ENCODE results near the gene GFI1B. TPM values are rescaled to one million over a fixed set of nuclear protein-coding genes. Genes with fewer than 3 reads are reported as not detected.
A peak's percentile ranks its signal among the peaks of the same experiment; 100 is the strongest.

Gene GFI1B
- total RNA-seq, 2 experiments from 2014 or later: not detected

DNA sequence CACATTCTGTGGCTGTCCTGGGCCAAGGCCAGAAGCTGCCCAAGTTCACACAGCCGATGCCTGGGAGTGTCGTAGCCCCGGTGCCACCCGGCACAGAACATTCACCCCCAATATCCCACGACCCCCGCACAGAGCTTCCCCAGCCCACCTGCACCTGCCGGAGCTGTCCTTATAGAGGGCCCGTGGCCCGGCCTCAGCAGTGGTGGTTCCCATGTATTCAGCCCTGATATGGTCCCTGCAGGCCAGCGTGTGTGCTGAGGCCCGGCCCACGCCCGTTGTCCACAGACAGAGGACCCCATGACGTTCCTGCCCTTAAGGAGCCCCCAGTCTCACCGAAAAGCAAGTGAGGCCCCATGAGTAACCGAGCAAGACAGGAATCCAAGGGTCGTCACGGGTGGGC, 5.3 kb upstream of the GFI1B start:
- no peak for DNase-seq
- no peaks in the 10 kb centered on the region for H3K9me3 Mint-ChIP-seq (ENCODE audit: insufficient read depth)

DNA sequence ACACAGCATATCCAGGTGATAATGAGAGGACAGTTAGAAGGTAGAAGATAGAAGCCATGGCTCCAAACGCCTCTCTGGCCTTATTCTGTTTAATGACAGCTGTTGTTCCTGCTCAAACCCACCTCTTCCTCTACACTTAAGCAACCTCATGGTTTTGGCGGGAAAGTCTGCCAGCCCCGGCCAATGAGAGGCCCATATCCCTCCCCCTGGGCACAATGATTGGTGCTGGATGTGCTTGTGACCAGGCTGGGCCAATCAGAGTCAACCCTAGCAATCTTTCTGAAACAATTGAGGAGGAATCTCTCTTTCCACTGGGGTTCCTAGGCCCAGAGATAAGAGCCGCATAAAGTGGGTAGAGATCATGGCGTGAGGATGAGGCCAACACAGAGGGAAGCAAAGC, 4.8 kb upstream of the GFI1B start:
- POLR2A ChIA-PET: no interaction called here
- H3K9me3 Mint-ChIP-seq (ENCODE audit: insufficient read depth): no peaks in the 10 kb centered on the region
- DNase-seq (peak; percentile 27), ATAC-seq (no peak)
- H3K27me3 Mint-ChIP-seq (ENCODE audit: low read depth): peaks cover 17% of the 10 kb centered on the region
- no peaks in the 10 kb centered on the region for H3K36me3 Mint-ChIP-seq (ENCODE audit: low read depth)
- peaks cover 10% of the 10 kb centered on the region for H3K4me1 Mint-ChIP-seq (ENCODE audit: low read depth)
- H3K27ac Mint-ChIP-seq: no peak overlapping the region
- CTCF ChIA-PET: interaction anchor here (1.2 to 2.4 kb wide), 5 partner anchors 29 to 125 kb away, joined by 3 to 12 read pairs (median 4); no protein-coding TSS in a partner anchor
- H3K4me3 Mint-ChIP-seq: no peak overlapping the region

More for the DNA sequence above, 5.3 kb upstream of the GFI1B start:
- POLR2A ChIA-PET: no interaction called here
- CTCF ChIA-PET: interaction anchor here (1.1 to 2.4 kb wide), 5 partner anchors 28 to 552 kb away, joined by 3 to 12 read pairs (median 4); no protein-coding TSS in a partner anchor
- no peak overlapping the region for H3K27ac Mint-ChIP-seq
- ATAC-seq: no peak
- no peak overlapping the region for H3K4me3 Mint-ChIP-seq
- peaks cover 7% of the 10 kb centered on the region for H3K4me1 Mint-ChIP-seq (ENCODE audit: low read depth)
- no peaks in the 10 kb centered on the region for H3K36me3 Mint-ChIP-seq (ENCODE audit: low read depth)
- H3K27me3 Mint-ChIP-seq (ENCODE audit: low read depth): peaks cover 13% of the 10 kb centered on the region

DNA sequence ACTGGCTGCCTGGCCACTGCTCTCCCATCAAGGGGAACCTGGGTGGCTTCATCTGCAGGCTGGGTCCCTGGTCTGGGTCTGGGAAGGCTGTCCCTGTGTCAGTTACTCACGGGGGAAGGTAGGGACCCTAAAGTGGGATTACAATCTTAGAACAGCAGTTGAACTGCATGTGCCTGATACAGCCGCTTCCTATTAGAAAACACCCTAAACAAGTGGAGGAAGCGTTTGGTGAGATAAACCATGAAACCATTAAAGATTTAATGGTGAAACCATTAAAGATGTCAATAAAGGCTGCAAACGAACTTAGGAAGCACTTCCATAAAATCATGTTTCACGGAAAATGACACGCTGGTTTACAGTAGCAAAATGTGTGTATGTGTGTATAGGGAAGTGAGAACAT, 2.5 kb upstream of the GFI1B start:
- ChIA-PET POLR2A (no interaction called here), CTCF (interaction anchor here (2.1 to 2.2 kb wide), 2 partner anchors 46 to 74 kb away, joined by 6 to 8 read pairs; no protein-coding TSS in a partner anchor)
- H3K27me3 Mint-ChIP-seq (ENCODE audit: low read depth): peaks cover 34% of the 10 kb centered on the region
- no peak overlapping the region for H3K4me3 Mint-ChIP-seq
- H3K4me1 Mint-ChIP-seq (ENCODE audit: low read depth): peaks cover 10% of the 10 kb centered on the region
- H3K27ac Mint-ChIP-seq: no peak overlapping the region
- ATAC-seq: no peak
- DNase-seq: no peak
- H3K36me3 Mint-ChIP-seq (ENCODE audit: low read depth): no peaks in the 10 kb centered on the region
- H3K9me3 Mint-ChIP-seq (ENCODE audit: insufficient read depth): no peaks in the 10 kb centered on the region

DNA sequence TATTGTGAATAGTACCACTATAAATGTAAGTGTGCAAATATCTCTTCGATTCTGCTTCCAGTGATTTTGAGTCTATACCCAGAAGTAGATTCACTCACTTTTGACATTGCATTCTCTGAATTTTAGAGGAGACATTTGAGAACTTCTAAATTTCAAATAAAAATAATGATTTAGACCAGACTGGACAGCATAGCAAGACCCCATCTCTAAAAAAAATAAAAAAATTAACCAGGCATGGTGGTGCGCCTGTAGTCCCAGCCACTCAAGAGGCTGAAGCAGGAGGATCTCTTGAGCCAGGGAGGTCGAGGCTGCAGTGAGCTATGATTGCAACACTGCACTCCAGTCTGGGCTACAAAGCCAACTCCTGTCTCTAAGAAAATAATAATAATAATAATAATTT, 1.9 kb upstream of the GFI1B start:
- H3K27ac Mint-ChIP-seq: no peak overlapping the region
- no peak overlapping the region for H3K4me3 Mint-ChIP-seq
- ATAC-seq (no peak), DNase-seq (no peak)
- no peaks in the 10 kb centered on the region for H3K36me3 Mint-ChIP-seq (ENCODE audit: low read depth)
- peaks cover 10% of the 10 kb centered on the region for H3K4me1 Mint-ChIP-seq (ENCODE audit: low read depth)
- H3K9me3 Mint-ChIP-seq (ENCODE audit: insufficient read depth): no peaks in the 10 kb centered on the region
- H3K27me3 Mint-ChIP-seq (ENCODE audit: low read depth): peaks cover 39% of the 10 kb centered on the region
- ChIA-PET CTCF (no interaction called here), POLR2A (no interaction called here)

DNA sequence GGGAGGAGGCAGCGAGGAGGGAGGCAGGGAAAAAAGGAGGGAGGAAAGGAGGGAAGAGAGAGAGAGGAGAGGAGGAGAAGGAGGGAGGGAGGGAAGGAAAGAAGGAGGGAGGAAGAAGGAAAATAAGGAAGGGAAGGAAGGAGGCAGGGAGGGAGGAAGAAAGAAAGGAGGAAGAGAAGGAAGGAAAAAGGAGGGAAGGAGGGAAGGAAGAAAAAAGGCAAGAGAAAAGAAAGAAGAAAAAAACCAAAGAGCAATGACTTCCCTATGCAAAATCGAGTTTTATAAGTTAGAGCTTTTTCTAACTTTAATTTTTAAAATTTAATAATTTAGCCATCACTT, 413 bp upstream of the GFI1B start:
- Mint-ChIP-seq H3K27me3 (ENCODE audit: low read depth) (peaks cover 45% of the 10 kb centered on the region), H3K4me1 (ENCODE audit: low read depth) (peaks cover 5% of the 10 kb centered on the region), H3K27ac (no peak overlapping the region), H3K36me3 (ENCODE audit: low read depth) (no peaks in the 10 kb centered on the region), H3K9me3 (ENCODE audit: insufficient read depth) (no peaks in the 10 kb centered on the region), H3K4me3 (no peak overlapping the region)
- DNase-seq (no peak), ATAC-seq (no peak)
- ChIA-PET CTCF (interaction anchor here (0.8 to 1.8 kb wide), 12 partner anchors 10 to 325 kb away, joined by 3 to 9 read pairs (median 3); no protein-coding TSS in a partner anchor), POLR2A (no interaction called here)

DNA sequence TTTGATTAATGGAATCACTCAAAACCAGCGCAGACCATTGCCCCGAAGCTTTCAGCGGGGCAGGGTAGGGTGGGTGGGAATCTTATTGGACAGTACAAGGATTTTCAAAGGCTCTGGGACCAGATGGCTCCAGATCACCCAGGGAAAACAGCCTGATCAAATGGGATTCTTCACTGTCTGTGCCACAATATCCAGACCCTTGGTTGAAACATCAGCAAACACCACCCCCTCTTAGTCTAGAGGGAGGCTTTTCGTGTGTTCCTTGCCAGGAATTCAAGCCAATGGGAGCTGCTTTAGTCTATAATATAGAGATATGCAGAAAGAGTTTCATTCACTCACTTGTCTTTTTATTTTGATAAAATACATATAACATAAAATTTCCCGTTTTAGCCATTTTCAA, 1.7 kb downstream of the GFI1B start:
- Mint-ChIP-seq H3K4me3 (no peak overlapping the region), H3K27ac (no peak overlapping the region), H3K27me3 (ENCODE audit: low read depth) (peaks cover 43% of the 10 kb centered on the region), H3K36me3 (ENCODE audit: low read depth) (no peaks in the 10 kb centered on the region), H3K4me1 (ENCODE audit: low read depth) (peaks cover 5% of the 10 kb centered on the region), H3K9me3 (ENCODE audit: insufficient read depth) (no peaks in the 10 kb centered on the region)
- DNase-seq (no peak), ATAC-seq (no peak)
- ChIA-PET CTCF (no interaction called here), POLR2A (no interaction called here)

DNA sequence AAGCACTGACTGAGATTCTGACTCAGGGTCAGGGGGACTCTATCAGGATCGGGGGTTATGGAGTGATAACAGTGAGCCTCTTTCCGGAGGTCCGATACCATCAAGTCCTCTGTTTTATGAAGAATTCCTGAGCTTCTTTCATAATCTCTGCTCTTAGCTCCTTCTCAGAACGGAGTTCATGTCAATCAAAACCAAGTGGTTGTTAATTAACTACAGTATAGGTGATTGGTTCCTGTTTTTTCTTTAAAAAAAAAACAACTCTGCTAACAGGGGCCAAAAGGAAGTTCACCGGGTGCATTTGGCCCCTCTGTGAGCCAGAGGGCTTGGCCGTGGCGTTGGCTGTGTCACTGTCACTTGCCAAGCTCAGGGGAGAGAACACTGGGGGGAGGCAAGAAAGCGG, 4.0 kb downstream of the GFI1B start:
- no peaks in the 10 kb centered on the region for H3K9me3 Mint-ChIP-seq (ENCODE audit: insufficient read depth)

DNA sequence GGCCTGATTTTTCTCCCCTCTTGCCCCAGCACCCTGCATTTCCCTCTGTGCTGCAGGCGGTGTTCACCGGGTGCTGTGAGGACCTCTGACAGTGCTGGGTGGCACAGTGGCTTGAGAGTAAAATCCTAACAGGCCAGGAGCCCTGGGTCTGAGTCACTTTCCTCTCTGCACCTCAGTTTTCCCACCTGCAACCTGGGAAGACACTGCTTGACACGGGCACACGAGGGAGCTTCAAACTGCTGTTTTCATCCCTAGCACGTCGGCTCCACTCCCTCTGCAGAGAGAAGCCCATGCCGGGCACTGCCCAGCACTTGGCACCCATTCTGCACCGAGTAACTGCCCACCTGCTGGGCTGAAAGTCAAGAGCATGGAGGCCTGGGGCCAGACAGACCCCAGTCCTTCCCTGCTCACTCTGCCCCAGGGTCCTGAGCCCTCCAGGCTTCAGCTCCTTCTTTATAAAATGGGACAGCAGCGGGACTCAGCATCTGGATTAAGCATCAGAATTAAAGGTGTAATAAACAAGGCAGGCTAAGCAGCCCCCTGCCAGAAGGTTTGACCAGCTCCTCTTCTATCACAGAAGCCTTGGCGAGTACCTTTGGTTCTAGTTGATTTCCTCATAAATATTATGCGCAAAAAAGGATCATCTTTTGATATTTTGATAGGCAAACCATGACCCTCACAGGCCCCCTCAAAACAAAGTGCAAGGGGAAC, 5.2 kb downstream of the GFI1B start:
- DNase-seq (no peak), ATAC-seq (no peak)
- no peak overlapping the region for H3K4me3 Mint-ChIP-seq
- H3K4me1 Mint-ChIP-seq (ENCODE audit: low read depth): peaks cover 2% of the 10 kb centered on the region
- no peaks in the 10 kb centered on the region for H3K9me3 Mint-ChIP-seq (ENCODE audit: insufficient read depth)
- POLR2A ChIA-PET: no interaction called here
- no peak overlapping the region for H3K27ac Mint-ChIP-seq
- H3K27me3 Mint-ChIP-seq (ENCODE audit: low read depth): peaks cover 40% of the 10 kb centered on the region
- CTCF ChIA-PET: no interaction called here
- no peaks in the 10 kb centered on the region for H3K36me3 Mint-ChIP-seq (ENCODE audit: low read depth)

More for the DNA sequence above, 4.0 kb downstream of the GFI1B start:
- CTCF ChIA-PET: interaction anchor here (1.8 kb wide), 1 partner anchor 39 kb away, joined by 8 read pairs; no protein-coding TSS in a partner anchor
- Mint-ChIP-seq H3K4me1 (ENCODE audit: low read depth) (peaks cover 5% of the 10 kb centered on the region), H3K27me3 (ENCODE audit: low read depth) (peaks cover 49% of the 10 kb centered on the region), H3K36me3 (ENCODE audit: low read depth) (no peaks in the 10 kb centered on the region), H3K27ac (no peak overlapping the region), H3K4me3 (no peak overlapping the region)
- ATAC-seq (no peak), DNase-seq (no peak)
- POLR2A ChIA-PET: no interaction called here

DNA sequence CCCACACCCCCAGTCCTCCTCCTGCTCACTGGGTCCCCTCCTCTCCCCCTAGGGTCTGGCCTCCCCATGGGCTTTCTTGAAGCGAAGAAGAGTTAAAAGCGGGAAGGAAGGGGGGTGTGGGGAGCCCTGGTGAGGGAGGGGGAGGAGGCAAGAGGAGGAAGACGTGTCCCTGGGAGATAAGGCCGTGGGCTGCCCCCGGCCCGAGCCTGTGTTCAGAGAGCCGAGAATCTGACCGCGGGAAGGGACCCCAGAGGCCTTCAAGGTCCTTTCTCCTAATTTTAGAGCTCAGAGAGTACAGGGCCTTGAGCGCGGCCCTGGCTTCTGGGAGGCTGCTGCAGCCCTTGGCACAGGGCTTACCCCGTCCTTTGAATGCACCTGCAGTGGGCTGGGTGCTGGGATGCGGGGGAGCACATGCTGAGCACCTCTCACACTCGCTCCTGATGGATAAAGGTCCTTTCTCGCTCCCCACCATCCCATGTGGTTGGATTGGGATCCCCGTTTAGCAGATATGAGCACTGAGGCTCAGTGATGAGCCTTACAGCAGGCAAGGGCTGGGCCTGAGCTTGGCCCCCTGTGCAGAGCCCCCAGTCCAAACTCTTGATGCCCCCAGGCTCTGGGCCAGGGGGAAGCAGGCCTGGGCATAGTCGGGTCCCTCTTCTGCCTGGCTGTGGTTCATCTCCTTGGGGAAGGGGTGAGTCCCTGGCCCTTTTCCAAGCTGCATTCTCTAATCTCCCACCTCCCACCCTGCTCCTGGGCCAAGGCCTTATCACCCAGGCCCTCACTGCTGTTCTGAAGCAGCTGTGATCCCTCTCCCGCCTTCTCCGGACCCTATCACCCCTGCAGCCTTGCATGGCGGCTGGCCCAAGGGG, 5.9 kb downstream of the GFI1B start:
- Mint-ChIP-seq H3K4me1 (ENCODE audit: low read depth) (no peaks in the 10 kb centered on the region), H3K36me3 (ENCODE audit: low read depth) (no peaks in the 10 kb centered on the region), H3K9me3 (ENCODE audit: insufficient read depth) (no peaks in the 10 kb centered on the region), H3K4me3 (no peak overlapping the region), H3K27me3 (ENCODE audit: low read depth) (peaks cover 34% of the 10 kb centered on the region), H3K27ac (no peak overlapping the region)
- CTCF ChIA-PET: interaction anchor here (2.2 kb wide), 1 partner anchor 38 kb away, joined by 8 read pairs; no protein-coding TSS in a partner anchor
- DNase-seq (no peak), ATAC-seq (no peak)
- POLR2A ChIA-PET: no interaction called here

DNA sequence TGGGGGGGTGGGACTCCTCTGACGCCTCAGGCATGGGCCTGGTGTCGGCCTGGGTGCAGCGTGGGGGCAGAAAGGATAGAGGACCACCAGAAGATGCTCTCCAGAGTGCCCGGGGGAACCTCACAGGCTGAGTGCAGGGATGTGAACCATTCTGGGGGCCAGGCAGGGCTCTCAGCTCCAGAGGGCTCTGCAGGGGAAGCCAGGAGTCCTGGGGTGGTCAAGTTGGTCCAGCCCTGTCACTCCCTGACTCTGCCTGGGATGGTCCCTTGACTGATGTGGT, 6.5 kb downstream of the GFI1B start:
- ChIA-PET POLR2A (no interaction called here), CTCF (interaction anchor here (2.2 kb wide), 1 partner anchor 37 kb away, joined by 8 read pairs; no protein-coding TSS in a partner anchor)
- Mint-ChIP-seq H3K27me3 (ENCODE audit: low read depth) (peaks cover 29% of the 10 kb centered on the region), H3K4me3 (no peak overlapping the region), H3K27ac (no peak overlapping the region), H3K9me3 (ENCODE audit: insufficient read depth) (no peaks in the 10 kb centered on the region), H3K4me1 (ENCODE audit: low read depth) (no peaks in the 10 kb centered on the region), H3K36me3 (ENCODE audit: low read depth) (no peaks in the 10 kb centered on the region)
- no peak for ATAC-seq
- no peak for DNase-seq

DNA sequence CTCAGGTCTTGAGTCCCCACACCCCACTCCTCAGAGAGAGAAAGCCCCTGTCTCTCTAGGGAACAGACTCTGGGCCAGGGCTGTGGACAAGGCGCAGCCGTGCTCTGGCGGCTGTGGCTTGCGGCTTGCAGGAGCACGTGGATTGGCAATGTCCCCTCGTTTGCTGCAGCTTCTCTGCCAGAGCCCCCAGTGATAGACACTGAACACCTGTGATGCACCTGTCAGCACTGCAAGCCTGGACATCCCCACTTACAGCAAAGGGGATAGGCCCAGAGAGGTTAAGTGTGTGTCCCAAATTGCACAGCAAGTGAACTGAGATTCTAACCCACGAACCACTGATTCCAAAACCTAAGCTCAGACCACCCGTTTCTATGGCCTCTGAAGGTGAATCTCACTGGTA, 7.0 kb downstream of the GFI1B start:
- Mint-ChIP-seq H3K4me3 (no peak overlapping the region), H3K4me1 (ENCODE audit: low read depth) (no peaks in the 10 kb centered on the region), H3K27ac (no peak overlapping the region), H3K27me3 (ENCODE audit: low read depth) (peaks cover 28% of the 10 kb centered on the region), H3K9me3 (ENCODE audit: insufficient read depth) (no peaks in the 10 kb centered on the region), H3K36me3 (ENCODE audit: low read depth) (no peaks in the 10 kb centered on the region)
- DNase-seq: no peak
- CTCF ChIA-PET: interaction anchor here (2.2 kb wide), 1 partner anchor 37 kb away, joined by 8 read pairs; no protein-coding TSS in a partner anchor
- POLR2A ChIA-PET: no interaction called here
- ATAC-seq: no peak

DNA sequence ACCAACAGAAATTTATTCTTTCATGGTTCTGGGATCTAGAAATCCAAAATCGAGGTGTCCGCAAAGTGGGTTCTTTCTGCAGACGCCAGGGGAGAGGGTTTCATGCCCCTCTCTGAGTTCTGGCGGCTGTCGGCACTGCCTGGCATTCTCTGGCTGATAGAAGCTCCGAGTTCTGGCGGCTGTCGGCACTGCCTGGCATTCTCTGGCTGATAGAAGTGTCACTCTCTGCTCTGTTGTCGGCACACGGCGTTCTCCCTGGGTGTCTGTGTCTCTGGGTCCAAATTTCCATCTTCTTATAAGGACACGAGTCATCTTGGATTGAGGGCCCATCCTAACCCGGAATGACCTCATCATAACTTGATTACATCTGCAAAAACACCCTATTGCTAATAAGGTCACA, 7.6 kb downstream of the GFI1B start:
- DNase-seq: no peak
- Mint-ChIP-seq H3K9me3 (ENCODE audit: insufficient read depth) (no peaks in the 10 kb centered on the region), H3K4me3 (no peak overlapping the region)

More for the DNA sequence above, 7.6 kb downstream of the GFI1B start:
- Mint-ChIP-seq H3K36me3 (ENCODE audit: low read depth) (no peaks in the 10 kb centered on the region), H3K27me3 (ENCODE audit: low read depth) (peaks cover 21% of the 10 kb centered on the region), H3K27ac (no peak overlapping the region), H3K4me1 (ENCODE audit: low read depth) (peaks cover under 1% of the 10 kb centered on the region)
- ATAC-seq: no peak
- ChIA-PET CTCF (interaction anchor here (2.2 kb wide), 1 partner anchor 36 kb away, joined by 8 read pairs; no protein-coding TSS in a partner anchor), POLR2A (no interaction called here)

All from activated CD8-positive, alpha-beta T cell treated with anti-CD3 and anti-CD28 coated beads, Interleukin-2, amount 10 ng/mL, durations not matched to agents 7 days and 5 days (primary cell).